ENCODE data around the gene AMN.

DNA sequence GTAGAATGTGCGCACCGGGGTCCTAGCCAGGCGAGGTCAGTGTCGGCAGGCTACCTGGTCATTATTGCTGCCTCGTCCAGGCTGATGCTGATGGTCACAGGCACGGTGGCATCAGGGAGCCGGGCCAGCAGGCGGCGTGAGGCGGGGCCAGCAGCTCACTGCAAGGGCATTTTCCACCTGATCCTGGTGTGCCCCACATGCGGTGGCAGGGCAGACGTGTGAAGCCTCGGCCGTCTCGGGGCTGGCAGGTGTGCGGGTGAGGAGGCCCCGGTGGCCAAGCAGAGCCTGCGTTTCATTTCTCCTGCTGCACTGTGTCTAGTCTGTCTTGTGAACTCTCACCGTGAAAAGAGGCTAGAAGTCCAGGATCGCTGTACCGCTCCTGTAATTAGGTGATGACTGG, 12.0 kb upstream of the AMN start:
- TF ChIP-seq, protein P1, sequence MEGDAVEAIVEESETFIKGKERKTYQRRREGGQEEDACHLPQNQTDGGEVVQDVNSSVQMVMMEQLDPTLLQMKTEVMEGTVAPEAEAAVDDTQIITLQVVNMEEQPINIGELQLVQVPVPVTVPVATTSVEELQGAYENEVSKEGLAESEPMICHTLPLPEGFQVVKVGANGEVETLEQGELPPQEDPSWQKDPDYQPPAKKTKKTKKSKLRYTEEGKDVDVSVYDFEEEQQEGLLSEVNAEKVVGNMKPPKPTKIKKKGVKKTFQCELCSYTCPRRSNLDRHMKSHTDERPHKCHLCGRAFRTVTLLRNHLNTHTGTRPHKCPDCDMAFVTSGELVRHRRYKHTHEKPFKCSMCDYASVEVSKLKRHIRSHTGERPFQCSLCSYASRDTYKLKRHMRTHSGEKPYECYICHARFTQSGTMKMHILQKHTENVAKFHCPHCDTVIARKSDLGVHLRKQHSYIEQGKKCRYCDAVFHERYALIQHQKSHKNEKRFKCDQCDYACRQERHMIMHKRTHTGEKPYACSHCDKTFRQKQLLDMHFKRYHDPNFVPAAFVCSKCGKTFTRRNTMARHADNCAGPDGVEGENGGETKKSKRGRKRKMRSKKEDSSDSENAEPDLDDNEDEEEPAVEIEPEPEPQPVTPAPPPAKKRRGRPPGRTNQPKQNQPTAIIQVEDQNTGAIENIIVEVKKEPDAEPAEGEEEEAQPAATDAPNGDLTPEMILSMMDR (IDR thresholded peaks at IDR 0.05) = no peak
- no peak for TF ChIP-seq POLR2A (IDR thresholded peaks at IDR 0.05)

Data from breast epithelium (tissue), 3 donors.